Effector memory CD4-positive, alpha-beta T cell (primary cell): Measurements from ENCODE around the gene CYP19A1.

Experiments
- DNase-seq, 3 donors: peaks; one replicate each; pipeline ENCODE4 v3.0.0-alpha.2; 2020
- H3K27ac ChIP-seq: 2 replicates; pipeline ENCODE4 v1.7.0; 2013; ENCODE audit warnings: mild to moderate bottlenecking, low read length, moderate library complexity; ENCODE audit not compliant: insufficient read depth, poor library complexity, severe bottlenecking
- H3K27me3 ChIP-seq: replicated peaks from 2 replicates; pipeline ENCODE4 v1.7.0; 2013; ENCODE audit warnings: mild to moderate bottlenecking, low read length; ENCODE audit not compliant: insufficient read depth, control insufficient read depth, poor library complexity, severe bottlenecking
- H3K36me3 ChIP-seq: 2 replicates; pipeline ENCODE4 v1.7.0; 2013; ENCODE audit warnings: mild to moderate bottlenecking, low read length, moderate library complexity; ENCODE audit not compliant: control insufficient read depth, insufficient read depth
- H3K4me1 ChIP-seq: 2 replicates; pipeline ENCODE4 v1.7.0; 2013; ENCODE audit warnings: low read length, mild to moderate bottlenecking; ENCODE audit not compliant: control insufficient read depth, insufficient read depth, poor library complexity, severe bottlenecking
- H3K4me3 ChIP-seq: 2 replicates; pipeline ENCODE4 v1.7.0; 2013; ENCODE audit warnings: low read length, low read depth, mild to moderate bottlenecking; ENCODE audit not compliant: insufficient read depth, poor library complexity, severe bottlenecking
- H3K9me3 ChIP-seq: 2 replicates; pipeline ENCODE4 v1.7.0; 2013; ENCODE audit warnings: mild to moderate bottlenecking, low read length, moderate library complexity; ENCODE audit not compliant: control insufficient read depth

Gene CYP19A1

GRCh38 chr15:51343466-51343865 lies 5.1 kb upstream of the CYP19A1 start:
- H3K27me3 ChIP-seq, result no peaks in the 10 kb centered on the region
- no peaks in the 10 kb centered on the region for H3K9me3 ChIP-seq
- DNase-seq, result no peak
- no peak overlapping the region for H3K27ac ChIP-seq
- no peaks in the 10 kb centered on the region for H3K4me1 ChIP-seq
- no peak overlapping the region for H3K4me3 ChIP-seq
- H3K36me3 ChIP-seq, result no peaks in the 10 kb centered on the region

- Histone ChIP-seq H3K9me3 (no peaks in the 10 kb centered on the region), H3K4me3 (no peak overlapping the region), H3K27ac (no peak overlapping the region), H3K36me3 (no peaks in the 10 kb centered on the region), H3K4me1 (no peaks in the 10 kb centered on the region), H3K27me3 (no peaks in the 10 kb centered on the region)
- DNase-seq, result no peak
These were observed 4.0 kb upstream of the CYP19A1 start for GRCh38 chr15:51342227-51342999.

GRCh38 chr15:51341366-51342226 lies 3.2 kb upstream of the CYP19A1 start, which contains the start of gene GLDN:
Gene GLDN (plus strand): TSS chr15:51341655. CDS start chr15:51341685, 30 bp downstream.
- DNase-seq, result no peak
- Histone ChIP-seq H3K36me3 (no peaks in the 10 kb centered on the region), H3K27me3 (no peaks in the 10 kb centered on the region), H3K4me3 (no peak within 1 kb of the TSS), H3K9me3 (no peaks in the 10 kb centered on the region), H3K27ac (no peak within 1 kb of the TSS), H3K4me1 (no peaks in the 10 kb centered on the region)

- no peaks in the 10 kb centered on the region for H3K36me3 ChIP-seq
- H3K9me3 ChIP-seq, result no peaks in the 10 kb centered on the region
- DNase-seq, result no peak
- H3K4me3 ChIP-seq, result no peak overlapping the region
- no peaks in the 10 kb centered on the region for H3K4me1 ChIP-seq
- H3K27me3 ChIP-seq, result no peaks in the 10 kb centered on the region
- no peak overlapping the region for H3K27ac ChIP-seq
These were observed 2.6 kb downstream of the CYP19A1 start for GRCh38 chr15:51335538-51336410.

GRCh38 chr15:51335087-51335486 lies 3.3 kb downstream of the CYP19A1 start:
- DNase-seq, result no peak
- no peak overlapping the region for H3K27ac ChIP-seq
- no peaks in the 10 kb centered on the region for H3K36me3 ChIP-seq
- no peaks in the 10 kb centered on the region for H3K27me3 ChIP-seq
- H3K9me3 ChIP-seq, result no peaks in the 10 kb centered on the region
- no peak overlapping the region for H3K4me3 ChIP-seq
- H3K4me1 ChIP-seq, result no peaks in the 10 kb centered on the region

GRCh38 chr15:51334011-51334451 lies 4.4 kb downstream of the CYP19A1 start:
- no peak overlapping the region for H3K27ac ChIP-seq
- no peaks in the 10 kb centered on the region for H3K9me3 ChIP-seq
- no peaks in the 10 kb centered on the region for H3K36me3 ChIP-seq
- no peak overlapping the region for H3K4me3 ChIP-seq
- DNase-seq, result no peak
- no peaks in the 10 kb centered on the region for H3K4me1 ChIP-seq
- no peaks in the 10 kb centered on the region for H3K27me3 ChIP-seq

- H3K4me3 ChIP-seq, result no peak overlapping the region
- H3K4me1 ChIP-seq, result no peaks in the 10 kb centered on the region
- no peaks in the 10 kb centered on the region for H3K36me3 ChIP-seq
- H3K9me3 ChIP-seq, result no peaks in the 10 kb centered on the region
- no peak overlapping the region for H3K27ac ChIP-seq
- DNase-seq, result no peak
- H3K27me3 ChIP-seq, result no peaks in the 10 kb centered on the region
These were observed 4.8 kb downstream of the CYP19A1 start for GRCh38 chr15:51333571-51333970.

GRCh38 chr15:51332206-51333147 lies 5.9 kb downstream of the CYP19A1 start:
- no peaks in the 10 kb centered on the region for H3K36me3 ChIP-seq
- H3K27ac ChIP-seq, result no peak overlapping the region
- no peaks in the 10 kb centered on the region for H3K9me3 ChIP-seq
- H3K4me1 ChIP-seq, result no peaks in the 10 kb centered on the region
- no peak for DNase-seq
- H3K27me3 ChIP-seq, result no peaks in the 10 kb centered on the region
- H3K4me3 ChIP-seq, result no peak overlapping the region

- no peak for DNase-seq
- no peaks in the 10 kb centered on the region for H3K4me1 ChIP-seq
- H3K4me3 ChIP-seq, result no peak overlapping the region
- no peaks in the 10 kb centered on the region for H3K9me3 ChIP-seq
- H3K27ac ChIP-seq, result no peak overlapping the region
- H3K27me3 ChIP-seq, result no peaks in the 10 kb centered on the region
- H3K36me3 ChIP-seq, result no peaks in the 10 kb centered on the region
These were observed 7.3 kb downstream of the CYP19A1 start for GRCh38 chr15:51331141-51331540.
